Upper lobe of right lung (tissue), 1 donor: ENCODE results near the gene LMX1A. TPM values are rescaled to one million over a fixed set of nuclear protein-coding genes. Genes with fewer than 3 reads are reported as not detected.

Experiments
- ATAC-seq: fragments of 200-7000 bp; cut with Tn5 transposase; one replicate; pipeline ENCODE4 v1.9.1; 2020; ENCODE audit warnings: mild to moderate bottlenecking, moderate library complexity
- DNase-seq: peaks from one replicate; pipeline ENCODE4 v3.0.0-alpha.2; 2020
- H3K27ac ChIP-seq: fragments of 200-600 bp; one replicate; pipeline ENCODE4 v1.8.0; 2022
- H3K27me3 ChIP-seq: fragments of 200-600 bp; one replicate; pipeline ENCODE4 v1.8.0; 2022; ENCODE audit warnings: mild to moderate bottlenecking
- H3K36me3 ChIP-seq: fragments of 200-600 bp; one replicate; pipeline ENCODE4 v1.8.0; 2022
- H3K4me1 ChIP-seq: fragments of 200-600 bp; one replicate; pipeline ENCODE4 v1.8.0; 2022
- H3K4me3 ChIP-seq: fragments of 200-600 bp; one replicate; pipeline ENCODE4 v1.8.0; 2022; ENCODE audit warnings: mild to moderate bottlenecking
- H3K9me3 ChIP-seq: fragments of 200-600 bp; one replicate; pipeline ENCODE4 v1.8.0; 2022
- CTCF ChIP-seq: fragments of 200-600 bp; IDR thresholded peaks from one replicate; pipeline ENCODE4 v1.8.0; 2022; ENCODE audit warnings: antibody characterized with exemption
- intact Hi-C: fragments of 100-400 bp; cut with DNase I; formaldehyde crosslinking; loops from one replicate; pipeline ENCODE4 v1.11.0; 2022
- total RNA-seq: library from RNA; stranded (reverse); fragmentation: NEBNext Ultra II Directional; extraction: Animal tissue kit (Norgen Biotek cat#: 25700); gene quantifications from one replicate; pipeline ENCODE4 v1.2.1, GENCODE V29; 2021
- donor health status: DM: no; HTN: yes; CAD: no; lungs with severe emphysema.

Gene LMX1A
- total RNA-seq, 1 donor from 2014 or later, result not detected

GRCh38 chr1:165241952-165242351 lies 114.6 kb downstream of the LMX1A start:
- Histone ChIP-seq H3K27me3 (peaks cover 10% of the 10 kb centered on the region), H3K27ac (no peak overlapping the region), H3K36me3 (no peaks in the 10 kb centered on the region), H3K9me3 (no peaks in the 10 kb centered on the region), H3K4me3 (no peak overlapping the region), H3K4me1 (no peaks in the 10 kb centered on the region)
- DNase-seq (no peak), ATAC-seq (no peak)
- TF ChIP-seq CTCF, result no peak
- intact Hi-C loops, result no loop called here

- Histone ChIP-seq H3K36me3 (no peaks in the 10 kb centered on the region), H3K4me1 (no peaks in the 10 kb centered on the region), H3K9me3 (no peaks in the 10 kb centered on the region), H3K27ac (no peak overlapping the region), H3K27me3 (peaks cover 17% of the 10 kb centered on the region), H3K4me3 (no peak overlapping the region)
- no peak for TF ChIP-seq CTCF
- ATAC-seq, result no peak
- intact Hi-C loops, result no loop called here
- no peak for DNase-seq
These were observed 115.2 kb downstream of the LMX1A start for GRCh38 chr1:165241321-165241720.

GRCh38 chr1:165240492-165240891 lies 116.0 kb downstream of the LMX1A start:
- Histone ChIP-seq H3K9me3 (no peaks in the 10 kb centered on the region), H3K27me3 (peaks cover 25% of the 10 kb centered on the region), H3K27ac (no peak overlapping the region), H3K4me1 (no peaks in the 10 kb centered on the region), H3K4me3 (no peak overlapping the region), H3K36me3 (no peaks in the 10 kb centered on the region)
- no peak for TF ChIP-seq CTCF
- DNase-seq, result no peak
- intact Hi-C loops, result no loop called here
- no peak for ATAC-seq

GRCh38 chr1:165239873-165240272 lies 116.6 kb downstream of the LMX1A start:
- no peak overlapping the region for H3K4me3 ChIP-seq
- no peaks in the 10 kb centered on the region for H3K36me3 ChIP-seq
- H3K27me3 ChIP-seq, result peaks cover 31% of the 10 kb centered on the region
- DNase-seq (no peak), ATAC-seq (no peak)
- H3K27ac ChIP-seq, result no peak overlapping the region
- no peaks in the 10 kb centered on the region for H3K4me1 ChIP-seq
- H3K9me3 ChIP-seq, result no peaks in the 10 kb centered on the region
- no peak for TF ChIP-seq CTCF
- intact Hi-C loops, result no loop called here

- H3K4me3 ChIP-seq, result peak overlapping the region; percentile 35
- no peaks in the 10 kb centered on the region for H3K36me3 ChIP-seq
- no peak overlapping the region for H3K27ac ChIP-seq
- peak; percentile 28 for ATAC-seq
- TF ChIP-seq CTCF, result no peak
- intact Hi-C loops, result no loop called here
- H3K27me3 ChIP-seq, result peaks cover 53% of the 10 kb centered on the region
- no peaks in the 10 kb centered on the region for H3K4me1 ChIP-seq
- H3K9me3 ChIP-seq, result no peaks in the 10 kb centered on the region
- DNase-seq, result no peak
These were observed 120.7 kb downstream of the LMX1A start for GRCh38 chr1:165235777-165236291.
